ENCODE results near the gene GANC.

DNA sequence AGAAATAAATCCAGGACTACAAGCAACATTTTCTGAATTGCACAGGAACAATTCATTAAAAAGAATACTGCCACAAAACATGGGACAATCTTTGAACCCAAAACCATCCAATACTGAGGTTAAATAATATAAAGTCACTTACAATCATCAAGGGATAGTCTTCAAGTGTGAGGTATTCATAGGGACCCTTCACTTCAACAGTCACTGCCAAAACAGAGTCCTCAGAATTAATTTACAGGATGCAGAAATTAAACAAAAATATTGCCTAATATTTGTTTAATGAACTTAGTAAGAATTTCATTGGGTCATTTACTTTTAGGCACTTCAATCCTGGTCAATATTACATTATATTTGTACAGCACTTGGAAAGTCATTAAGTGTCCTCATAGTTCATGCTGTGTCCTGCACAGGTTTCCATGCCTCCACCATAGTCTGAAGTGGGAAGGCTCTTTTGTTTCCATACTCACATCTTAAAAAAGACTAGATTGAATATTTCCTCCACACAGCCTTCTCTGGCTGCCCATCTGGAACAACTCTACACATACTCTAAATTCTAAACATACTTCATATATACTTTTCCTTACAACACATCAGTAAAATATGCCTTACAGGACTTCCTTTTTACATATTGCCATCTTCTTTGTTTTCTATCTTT lies 33.3 kb upstream of the GANC start:
- no peak for TF ChIP-seq POLR2A (IDR thresholded peaks at IDR 0.05; ENCODE audit: low read length)
- TF ChIP-seq RARB (CRISPR knock-in tag; IDR thresholded peaks at IDR 0.05): no peak

Data from A549 (cell line).